ENCODE results near the gene LMAN1L.

LMAN1L gene

GRCh38 chr15:74816624-74817369 lies 4.2 kb downstream of the LMAN1L start:
- DNase-seq (ENCODE audit: low read depth) = no peak

- DNase-seq (ENCODE audit: low read depth) = no peak
These were observed 4.7 kb downstream of the LMAN1L start for GRCh38 chr15:74817370-74817737.

- no peak for DNase-seq (ENCODE audit: low read depth)
These were observed 7.4 kb downstream of the LMAN1L start for GRCh38 chr15:74820056-74820455.

- no peak for DNase-seq (ENCODE audit: low read depth)
These were observed 8.6 kb downstream of the LMAN1L start for GRCh38 chr15:74821091-74821789.

GRCh38 chr15:74821790-74822158 lies 9.1 kb downstream of the LMAN1L start:
- DNase-seq (ENCODE audit: low read depth) = no peak

GRCh38 chr15:74822233-74822632 lies 9.6 kb downstream of the LMAN1L start:
- no peak for DNase-seq (ENCODE audit: low read depth)

GRCh38 chr15:74823324-74823723 lies 10.7 kb downstream of the LMAN1L start:
- DNase-seq (ENCODE audit: low read depth) = no peak

- DNase-seq (ENCODE audit: low read depth) = no peak
These were observed 12.3 kb downstream of the LMAN1L start for GRCh38 chr15:74824976-74825375.

GRCh38 chr15:74825866-74826265 lies 13.2 kb downstream of the LMAN1L start:
- DNase-seq (ENCODE audit: low read depth) = no peak

- DNase-seq (ENCODE audit: low read depth) = no peak
These were observed 13.8 kb downstream of the LMAN1L start, which contains the start of gene CPLX3 for GRCh38 chr15:74826364-74826819. CPLX3 (plus strand) TSS chr15:74826627; CDS start chr15:74826704, 77 bp downstream.

- no peak for DNase-seq (ENCODE audit: low read depth)
These were observed 14.3 kb downstream of the LMAN1L start for GRCh38 chr15:74826921-74827320.

GRCh38 chr15:74827614-74828013 lies 15.0 kb downstream of the LMAN1L start:
- DNase-seq (ENCODE audit: low read depth) = no peak

GRCh38 chr15:74828835-74829234 lies 16.2 kb downstream of the LMAN1L start:
- no peak for DNase-seq (ENCODE audit: low read depth)

- DNase-seq (ENCODE audit: low read depth) = no peak
These were observed 16.9 kb downstream of the LMAN1L start for GRCh38 chr15:74829486-74829885.

GRCh38 chr15:74829991-74830390 lies 17.4 kb downstream of the LMAN1L start:
- no peak for DNase-seq (ENCODE audit: low read depth)

- DNase-seq (ENCODE audit: low read depth) = no peak
These were observed 18.2 kb downstream of the LMAN1L start for GRCh38 chr15:74830868-74831267.

- no peak for DNase-seq (ENCODE audit: low read depth)
These were observed 19.3 kb downstream of the LMAN1L start for GRCh38 chr15:74831813-74832495.

GRCh38 chr15:74832826-74833225 lies 20.2 kb downstream of the LMAN1L start:
- DNase-seq (ENCODE audit: low read depth) = no peak

- DNase-seq (ENCODE audit: low read depth) = no peak
These were observed 20.9 kb downstream of the LMAN1L start for GRCh38 chr15:74833376-74834107.

- peak; percentile 30 for DNase-seq (ENCODE audit: low read depth)
These were observed 22.7 kb downstream of the LMAN1L start for GRCh38 chr15:74835312-74835823.

- DNase-seq (ENCODE audit: low read depth) = no peak
These were observed 24.2 kb downstream of the LMAN1L start for GRCh38 chr15:74836846-74837245.

Measured in activated T-cell treated with anti-CD3 and anti-CD28 coated beads for 24 hours (primary cell).